Progenitor cell of endocrine pancreas (in vitro differentiated cells): ENCODE data around the gene PRDM16. TPM values are rescaled to one million over a fixed set of nuclear protein-coding genes. Genes with fewer than 3 reads are reported as not detected.

Experiments
- DNase-seq: peaks from one replicate; pipeline ENCODE4 v3.0.0; 2021; ENCODE audit warnings: low spot score; ENCODE audit not compliant: unreplicated experiment
- H3K27ac Mint-ChIP-seq: 2 replicates; pipeline ENCODE4 v1.8.0; 2021; ENCODE audit warnings: mild to moderate bottlenecking, moderate library complexity, mixed read lengths
- H3K27me3 Mint-ChIP-seq: 2 replicates; pipeline ENCODE4 v1.8.0; 2021; ENCODE audit warnings: mixed read lengths
- H3K36me3 Mint-ChIP-seq: 2 replicates; pipeline ENCODE4 v1.8.0; 2022; ENCODE audit warnings: mixed read lengths; ENCODE audit not compliant: insufficient read depth
- H3K4me1 Mint-ChIP-seq: 2 replicates; pipeline ENCODE4 v1.8.0; 2021; ENCODE audit warnings: low read depth, mixed read lengths
- H3K4me3 Mint-ChIP-seq: 2 replicates; pipeline ENCODE4 v1.8.0; 2021; ENCODE audit warnings: low read depth, mild to moderate bottlenecking, moderate library complexity, mixed read lengths
- H3K9me3 Mint-ChIP-seq: 2 replicates; pipeline ENCODE4 v1.8.0; 2021; ENCODE audit warnings: low read depth, mixed read lengths
- total RNA-seq: library from RNA; stranded (reverse); gene quantifications from 2 replicates; pipeline ENCODE4 v1.2.1, GENCODE V29; 2021
- TF ChIP-seq, protein P1 (sequence below): fragments of 200-600 bp; sonication (generic); IDR thresholded peaks from one replicate; pipeline ENCODE4 v1.5.0; 2021; ENCODE audit warnings: antibody characterized with exemption, mild to moderate bottlenecking; ENCODE audit not compliant: unreplicated experiment

PRDM16 gene
- total RNA-seq, 1 donor from 2014 or later, result 69.1 TPM

- H3K4me3 Mint-ChIP-seq, result no peak overlapping the region
- no peaks in the 10 kb centered on the region for H3K36me3 Mint-ChIP-seq
- peaks cover 3% of the 10 kb centered on the region for H3K4me1 Mint-ChIP-seq
- no peak overlapping the region for H3K27ac Mint-ChIP-seq
- TF ChIP-seq, protein P1, sequence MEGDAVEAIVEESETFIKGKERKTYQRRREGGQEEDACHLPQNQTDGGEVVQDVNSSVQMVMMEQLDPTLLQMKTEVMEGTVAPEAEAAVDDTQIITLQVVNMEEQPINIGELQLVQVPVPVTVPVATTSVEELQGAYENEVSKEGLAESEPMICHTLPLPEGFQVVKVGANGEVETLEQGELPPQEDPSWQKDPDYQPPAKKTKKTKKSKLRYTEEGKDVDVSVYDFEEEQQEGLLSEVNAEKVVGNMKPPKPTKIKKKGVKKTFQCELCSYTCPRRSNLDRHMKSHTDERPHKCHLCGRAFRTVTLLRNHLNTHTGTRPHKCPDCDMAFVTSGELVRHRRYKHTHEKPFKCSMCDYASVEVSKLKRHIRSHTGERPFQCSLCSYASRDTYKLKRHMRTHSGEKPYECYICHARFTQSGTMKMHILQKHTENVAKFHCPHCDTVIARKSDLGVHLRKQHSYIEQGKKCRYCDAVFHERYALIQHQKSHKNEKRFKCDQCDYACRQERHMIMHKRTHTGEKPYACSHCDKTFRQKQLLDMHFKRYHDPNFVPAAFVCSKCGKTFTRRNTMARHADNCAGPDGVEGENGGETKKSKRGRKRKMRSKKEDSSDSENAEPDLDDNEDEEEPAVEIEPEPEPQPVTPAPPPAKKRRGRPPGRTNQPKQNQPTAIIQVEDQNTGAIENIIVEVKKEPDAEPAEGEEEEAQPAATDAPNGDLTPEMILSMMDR, result no peak
- DNase-seq, result no peak
- H3K9me3 Mint-ChIP-seq, result peaks cover 5% of the 10 kb centered on the region
- peaks cover 29% of the 10 kb centered on the region for H3K27me3 Mint-ChIP-seq
Measured at GRCh38 chr1:3052501-3052900, 16.5 kb upstream of the PRDM16 start.

GRCh38 chr1:3053366-3053980 is 15.5 kb upstream of the PRDM16 start:
- Mint-ChIP-seq H3K27me3 (peaks cover 34% of the 10 kb centered on the region), H3K36me3 (peaks cover 2% of the 10 kb centered on the region), H3K9me3 (peaks cover 5% of the 10 kb centered on the region), H3K4me3 (no peak overlapping the region), H3K27ac (no peak overlapping the region), H3K4me1 (peaks cover 3% of the 10 kb centered on the region)
- DNase-seq, result no peak
- TF ChIP-seq, protein P1, result no peak

DNA sequence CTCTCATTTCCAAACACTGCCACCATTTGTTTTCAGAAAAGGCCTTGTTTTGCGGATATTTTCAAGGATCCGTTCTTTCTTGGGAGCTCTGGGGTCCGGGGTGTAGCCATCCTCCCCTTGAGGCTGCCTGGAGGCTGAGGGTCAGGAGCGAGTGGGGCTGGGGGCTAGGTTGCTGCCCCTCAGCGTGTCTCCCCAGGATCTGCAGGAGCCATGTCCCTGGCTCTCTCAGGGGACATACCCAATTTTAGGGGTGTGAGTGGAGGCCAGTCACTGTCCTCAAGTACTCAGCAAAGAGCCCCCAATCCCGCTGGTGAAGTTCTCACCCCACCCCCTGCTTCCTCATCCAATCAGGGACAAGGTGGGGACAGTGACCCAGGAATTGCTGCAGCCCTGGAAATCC is 15.0 kb upstream of the PRDM16 start:
- Mint-ChIP-seq H3K27me3 (peaks cover 34% of the 10 kb centered on the region), H3K36me3 (peaks cover 4% of the 10 kb centered on the region), H3K4me1 (peaks cover 3% of the 10 kb centered on the region), H3K27ac (no peak overlapping the region), H3K9me3 (peaks cover 5% of the 10 kb centered on the region), H3K4me3 (no peak overlapping the region)
- no peak for DNase-seq
- TF ChIP-seq, protein P1, result no peak

- Mint-ChIP-seq H3K4me3 (no peak overlapping the region), H3K27me3 (peaks cover 34% of the 10 kb centered on the region), H3K27ac (no peak overlapping the region), H3K9me3 (peaks cover 5% of the 10 kb centered on the region), H3K4me1 (peaks cover 3% of the 10 kb centered on the region), H3K36me3 (peaks cover 5% of the 10 kb centered on the region)
- TF ChIP-seq, protein P1, result no peak
- no peak for DNase-seq
Measured at GRCh38 chr1:3054474-3054873, 14.5 kb upstream of the PRDM16 start.

DNA sequence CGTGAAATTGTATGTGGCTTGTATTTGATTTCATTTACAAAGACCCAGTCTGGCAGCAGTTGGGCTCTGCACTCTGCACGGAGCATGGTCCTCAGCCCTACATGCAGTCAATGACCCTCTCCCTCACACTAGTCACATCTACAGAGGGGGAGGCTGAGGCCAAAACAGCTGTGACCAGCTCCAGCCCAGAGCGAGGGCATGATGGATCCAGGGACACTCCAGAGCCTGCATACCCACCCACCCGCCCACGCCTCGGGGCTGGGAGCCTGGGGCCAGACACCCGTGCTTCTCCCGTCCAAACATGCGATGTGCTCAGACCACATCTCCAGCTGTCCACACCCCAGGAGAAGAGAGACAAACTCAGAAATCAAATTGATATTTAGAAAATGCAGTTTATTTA is 14.0 kb upstream of the PRDM16 start:
- Mint-ChIP-seq H3K27ac (no peak overlapping the region), H3K36me3 (peaks cover 5% of the 10 kb centered on the region), H3K27me3 (peaks cover 34% of the 10 kb centered on the region), H3K9me3 (peaks cover 5% of the 10 kb centered on the region), H3K4me3 (no peak overlapping the region), H3K4me1 (peaks cover 3% of the 10 kb centered on the region)
- TF ChIP-seq, protein P1, result no peak
- DNase-seq, result no peak
